ENCODE results near the gene ENTPD6.

Gene ENTPD6

GRCh38 chr20:25242231-25242630 lies 46.7 kb downstream of the ENTPD6 start:
- no peak for DNase-seq (ENCODE audit: low read depth)

GRCh38 chr20:25243416-25243979 lies 48.0 kb downstream of the ENTPD6 start:
- no peak for DNase-seq (ENCODE audit: low read depth)

- no peak for DNase-seq (ENCODE audit: low read depth)
Measured at GRCh38 chr20:25244976-25245375, 49.5 kb downstream of the ENTPD6 start.

- DNase-seq (ENCODE audit: low read depth) = no peak
Measured at GRCh38 chr20:25245461-25245860, 49.9 kb downstream of the ENTPD6 start.

- no peak for DNase-seq (ENCODE audit: low read depth)
Measured at GRCh38 chr20:25246182-25246999, 50.9 kb downstream of the ENTPD6 start.

- DNase-seq (ENCODE audit: low read depth) = no peak
Measured at GRCh38 chr20:25247000-25247517, 51.5 kb downstream of the ENTPD6 start.

- DNase-seq (ENCODE audit: low read depth) = no peak
Measured at GRCh38 chr20:25247518-25247955, 52.0 kb downstream of the ENTPD6 start.

- peak; percentile 61 for DNase-seq (ENCODE audit: low read depth)
Measured at GRCh38 chr20:25247956-25248785, 52.7 kb downstream of the ENTPD6 start, which contains the start of gene PYGB. PYGB (plus strand) TSS chr20:25248085; CDS start chr20:25248179, 94 bp downstream.

GRCh38 chr20:25248786-25249172 lies 53.3 kb downstream of the ENTPD6 start:
- DNase-seq (ENCODE audit: low read depth) = no peak

- no peak for DNase-seq (ENCODE audit: low read depth)
Measured at GRCh38 chr20:25249198-25249931, 53.9 kb downstream of the ENTPD6 start.

- DNase-seq (ENCODE audit: low read depth) = no peak
Measured at GRCh38 chr20:25250508-25250907, 55.0 kb downstream of the ENTPD6 start.

GRCh38 chr20:25251019-25251418 lies 55.5 kb downstream of the ENTPD6 start:
- no peak for DNase-seq (ENCODE audit: low read depth)

- no peak for DNase-seq (ENCODE audit: low read depth)
Measured at GRCh38 chr20:25251558-25251957, 56.0 kb downstream of the ENTPD6 start.

GRCh38 chr20:25252230-25252651 lies 56.7 kb downstream of the ENTPD6 start:
- DNase-seq (ENCODE audit: low read depth) = no peak

- no peak for DNase-seq (ENCODE audit: low read depth)
Measured at GRCh38 chr20:25252686-25253421, 57.3 kb downstream of the ENTPD6 start.

GRCh38 chr20:25253606-25254275 lies 58.2 kb downstream of the ENTPD6 start:
- no peak for DNase-seq (ENCODE audit: low read depth)

- DNase-seq (ENCODE audit: low read depth) = no peak
Measured at GRCh38 chr20:25254571-25254970, 59.1 kb downstream of the ENTPD6 start.

GRCh38 chr20:25254986-25255680 lies 59.6 kb downstream of the ENTPD6 start:
- no peak for DNase-seq (ENCODE audit: low read depth)

GRCh38 chr20:25256226-25256859 lies 60.8 kb downstream of the ENTPD6 start:
- DNase-seq (ENCODE audit: low read depth) = no peak
